ENCODE results near the gene ANKRD10. TPM values are rescaled to one million over a fixed set of nuclear protein-coding genes. Genes with fewer than 3 reads are reported as not detected.

Gene ANKRD10
- total and polyA plus RNA-seq, 2 donors (not counting 3 experiments of a cell fraction or from before 2014, with no cell fraction given) = 44.5 to 94.1 TPM

- ChIA-PET POLR2A (no interaction called here), CTCF (interaction anchor here (0.8 kb wide), 1 partner anchor 11 kb away, joined by 4 read pairs; no protein-coding TSS in a partner anchor)
These were observed 31.9 kb downstream of the ANKRD10 start for GRCh38 chr13:110882972-110883371.

More at GRCh38 chr13:110882972-110883371, 31.9 kb downstream of the ANKRD10 start:
- H4K20me1 ChIP-seq (replicated peaks; ENCODE audit: control insufficient read depth, extremely low read depth, insufficient read depth, low read length) = no peaks in the 10 kb centered on the region
- TF ChIP-seq POLR2AphosphoS5 (IDR thresholded peaks at IDR 0.05; ENCODE audit: insufficient read depth, low read depth, low read length) (no peak), MAX (IDR thresholded peaks at IDR 0.05; ENCODE audit: insufficient read depth, insufficient read length) (no peak), FOS (IDR thresholded peaks at IDR 0.05; ENCODE audit: borderline replicate concordance, insufficient read depth, low read length) (no peak), POLR2A (IDR thresholded peaks at IDR 0.05; ENCODE audit: low read depth, low read length) (no peak), EZH2 (IDR thresholded peaks at IDR 0.05; ENCODE audit: borderline replicate concordance, low read depth, low read length, severe bottlenecking) (no peak), GATA2 (IDR thresholded peaks at IDR 0.05; ENCODE audit: insufficient read depth, insufficient read length, low read depth, low read length) (no peak), MYC (IDR thresholded peaks at IDR 0.05; ENCODE audit: low read depth, low read length) (no peak), CTCF (IDR thresholded peaks at IDR 0.05; ENCODE audit: extremely low read depth in 1 of 2, insufficient read depth in 1 of 2, low read depth in 1 of 2, low read length in 2 of 2) (no peak), JUN (IDR thresholded peaks at IDR 0.05; ENCODE audit: borderline replicate concordance, insufficient read depth, insufficient read length, low read depth) (no peak)
- dilution Hi-C loops (cut with MboI; ENCODE audit: extremely low pct_ligation_motif_present, low sequenced_read_pairs) (no loop called here), intact Hi-C loops (cut with micrococcal nuclease) (no loop called here)
- FAIRE-seq = no peak
- no peak overlapping the region for H3K4me2 ChIP-seq (ENCODE audit: insufficient read depth, low read length)
- H3K9me3 ChIP-seq (replicated peaks; ENCODE audit: control insufficient read depth, insufficient read depth, low read length) = no peaks in the 10 kb centered on the region
- no peaks in the 10 kb centered on the region for H3K27me3 ChIP-seq (ENCODE audit: control insufficient read depth in 2 of 2, insufficient read depth in 2 of 2, low read length in 2 of 2)
- H3K9ac ChIP-seq (replicated peaks; ENCODE audit: extremely low read depth, insufficient read depth, low read length) = no peak overlapping the region
- DNase-seq (ENCODE audit: low read depth, low spot score) = no peak
- H3K4me3 ChIP-seq (replicated peaks in 1 of 3; ENCODE audit: insufficient read depth in 1 of 3, low read depth in 1 of 3, low read length in 3 of 3) = no peak overlapping the region
- no peaks in the 10 kb centered on the region for H3K79me2 ChIP-seq (ENCODE audit: control insufficient read depth, insufficient read depth, low read length)
- H2AFZ ChIP-seq (ENCODE audit: low read depth, low read length) = no peak overlapping the region
- H3K4me1 ChIP-seq (ENCODE audit: control insufficient read depth, extremely low read depth, insufficient read depth, low read length) = no peaks in the 10 kb centered on the region
- BruUV-seq (replicated peaks) = no TSS peak
- H3K27ac ChIP-seq (ENCODE audit: insufficient read depth, low read depth, low read length) = no peak overlapping the region
- H3K9me1 ChIP-seq (replicated peaks; ENCODE audit: control insufficient read depth, extremely low read depth, insufficient read depth, low read length) = no peaks in the 10 kb centered on the region
- peaks cover 0 to 2% of the 10 kb centered on the region in 2 experiments for H3K36me3 ChIP-seq (ENCODE audit: control insufficient read depth in 2 of 2, extremely low read depth in 1 of 2, insufficient read depth in 2 of 2, low read length in 2 of 2)

Measured in endothelial cell of umbilical vein (primary cell).